DOHH2 (cell line): Measurements from ENCODE around the gene CFHR5.
"Not testable (repeated sequence)": the region's sequence is repeated elsewhere in the genome, so short reads cannot be mapped to it uniquely, and the experiment has no call there.

ENCODE experiments used
- H3F3A ChIP-seq: fragments of 200-600 bp; sonication (generic), shearing (Covaris generic); 2 replicates; pipeline ENCODE4 v1.6.0; 2016; ENCODE audit warnings: antibody characterized with exemption, mild to moderate bottlenecking; ENCODE audit not compliant: control insufficient read depth, insufficient read depth
- H3K27ac ChIP-seq: fragments of 200-600 bp; sonication (generic); 2 replicates; pipeline ENCODE4 v1.5.1; 2014; ENCODE audit warnings: low read depth, mild to moderate bottlenecking, low read length, moderate library complexity
- H3K27me3 ChIP-seq: fragments of 200-600 bp; sonication (generic); 2 replicates; pipeline ENCODE4 v1.6.1; 2014; ENCODE audit warnings: mild to moderate bottlenecking, low read length, mixed read lengths; ENCODE audit not compliant: control insufficient read depth
- H3K36me3 ChIP-seq: fragments of 200-600 bp; sonication (generic); 2 replicates; pipeline ENCODE4 v1.6.1; 2014; ENCODE audit warnings: mild to moderate bottlenecking, low read length, moderate library complexity, mixed read lengths; ENCODE audit not compliant: control insufficient read depth
- H3K4me1 ChIP-seq: fragments of 200-600 bp; sonication (generic); 2 replicates; pipeline ENCODE4 v1.6.1; 2014; ENCODE audit warnings: mild to moderate bottlenecking, low read length, mixed read lengths; ENCODE audit not compliant: control insufficient read depth
- H3K4me2 ChIP-seq: fragments of 200-600 bp; sonication (generic); 2 replicates; pipeline ENCODE4 v1.6.0; 2014; ENCODE audit warnings: mild to moderate bottlenecking, low read length, moderate library complexity
- H3K4me3 ChIP-seq: fragments of 200-600 bp; sonication (generic); 2 replicates; pipeline ENCODE4 v1.5.1; 2014; ENCODE audit warnings: mild to moderate bottlenecking, low read length, mixed read lengths
- H3K79me2 ChIP-seq: fragments of 200-600 bp; sonication (generic); 2 replicates; pipeline ENCODE4 v1.6.1; 2014; ENCODE audit warnings: mild to moderate bottlenecking, low read length, mixed read lengths; ENCODE audit not compliant: control insufficient read depth
- H3K9me2 ChIP-seq: fragments of 200-600 bp; sonication (generic); replicated peaks from 2 replicates; pipeline ENCODE4 v1.6.1; 2014; ENCODE audit warnings: mild to moderate bottlenecking, low read length, mixed read lengths; ENCODE audit not compliant: control insufficient read depth
- H3K9me3 ChIP-seq: fragments of 200-600 bp; sonication (generic); 2 replicates; pipeline ENCODE4 v1.6.1; 2014; ENCODE audit warnings: antibody characterized with exemption, low read length, mixed read lengths; ENCODE audit not compliant: control insufficient read depth, insufficient read depth
- H4K20me1 ChIP-seq: fragments of 200-600 bp; sonication (generic); 2 replicates; pipeline ENCODE4 v1.6.0; 2014; ENCODE audit warnings: low read depth, mild to moderate bottlenecking, antibody characterized with exemption, low read length, moderate library complexity; ENCODE audit not compliant: control insufficient read depth, insufficient read depth
- CTCF ChIP-seq: fragments of 200-600 bp; sonication (generic); IDR thresholded peaks from one replicate; pipeline ENCODE4 v1.5.1; 2014; ENCODE audit warnings: antibody characterized with exemption, mild to moderate bottlenecking, low read depth, low read length; ENCODE audit not compliant: poor library complexity, severe bottlenecking
- EZH2phosphoT487 ChIP-seq: fragments of 200-600 bp; sonication (generic); IDR thresholded peaks from 2 replicates; pipeline ENCODE4 v1.6.1; 2017; ENCODE audit warnings: borderline replicate concordance, mild to moderate bottlenecking, antibody characterized with exemption, low read length, moderate library complexity, mixed read lengths

Gene CFHR5

GRCh38 chr1:197024460-197024859, 47.1 kb downstream of the CFHR5 start:
- Histone ChIP-seq H3K27me3 (no peaks in the 10 kb centered on the region), H3K4me3 (no peak overlapping the region), H4K20me1 (no peaks in the 10 kb centered on the region), H3K9me2 (no peaks in the 10 kb centered on the region), H3K9me3 (no peaks in the 10 kb centered on the region), H3K4me1 (no peaks in the 10 kb centered on the region), H3K36me3 (no peaks in the 10 kb centered on the region), H3K79me2 (no peaks in the 10 kb centered on the region), H3K4me2 (no peak overlapping the region), H3F3A (no peaks in the 10 kb centered on the region), H3K27ac (no peak overlapping the region)
- TF ChIP-seq EZH2phosphoT487: no peak

DNA sequence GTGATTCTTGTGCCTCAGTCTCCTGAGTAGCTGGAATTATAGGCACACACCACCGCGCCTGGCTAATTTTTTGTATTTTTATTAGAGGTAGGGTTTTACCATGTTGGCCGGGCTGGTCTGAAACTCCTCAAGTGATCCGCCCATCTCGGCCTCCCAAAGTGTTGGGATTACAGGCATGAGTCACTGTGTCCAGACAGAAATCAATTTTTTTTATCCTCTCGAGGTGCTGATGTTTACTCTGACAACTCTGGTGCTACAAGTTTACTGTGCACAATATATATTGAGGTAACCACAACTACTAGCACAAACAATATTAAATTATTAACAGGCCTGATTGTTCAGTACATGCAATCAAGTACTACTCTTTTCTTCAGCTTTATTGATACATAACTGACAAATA, 50.0 kb downstream of the CFHR5 start:
- no peak overlapping the region for H3K4me2 ChIP-seq
- no peak for TF ChIP-seq CTCF
- TF ChIP-seq EZH2phosphoT487: no peak

GRCh38 chr1:197029749-197030148, 52.4 kb downstream of the CFHR5 start:
- Histone ChIP-seq H3K36me3 (no peaks in the 10 kb centered on the region), H3K4me3 (no peak overlapping the region), H3K9me2 (no peaks in the 10 kb centered on the region), H3K27ac (no peak overlapping the region), H3F3A (no peaks in the 10 kb centered on the region), H4K20me1 (no peaks in the 10 kb centered on the region), H3K9me3 (no peaks in the 10 kb centered on the region), H3K4me2 (no peak overlapping the region), H3K27me3 (no peaks in the 10 kb centered on the region), H3K4me1 (no peaks in the 10 kb centered on the region), H3K79me2 (no peaks in the 10 kb centered on the region)
- TF ChIP-seq EZH2phosphoT487: no peak

More for the DNA sequence above, 50.0 kb downstream of the CFHR5 start:
- Histone ChIP-seq H3F3A (no peaks in the 10 kb centered on the region), H3K4me3 (no peak overlapping the region), H3K27ac (no peak overlapping the region), H3K9me2 (no peaks in the 10 kb centered on the region), H4K20me1 (no peaks in the 10 kb centered on the region), H3K36me3 (no peaks in the 10 kb centered on the region), H3K4me1 (no peaks in the 10 kb centered on the region), H3K79me2 (no peaks in the 10 kb centered on the region), H3K9me3 (no peaks in the 10 kb centered on the region), H3K27me3 (no peaks in the 10 kb centered on the region)

DNA sequence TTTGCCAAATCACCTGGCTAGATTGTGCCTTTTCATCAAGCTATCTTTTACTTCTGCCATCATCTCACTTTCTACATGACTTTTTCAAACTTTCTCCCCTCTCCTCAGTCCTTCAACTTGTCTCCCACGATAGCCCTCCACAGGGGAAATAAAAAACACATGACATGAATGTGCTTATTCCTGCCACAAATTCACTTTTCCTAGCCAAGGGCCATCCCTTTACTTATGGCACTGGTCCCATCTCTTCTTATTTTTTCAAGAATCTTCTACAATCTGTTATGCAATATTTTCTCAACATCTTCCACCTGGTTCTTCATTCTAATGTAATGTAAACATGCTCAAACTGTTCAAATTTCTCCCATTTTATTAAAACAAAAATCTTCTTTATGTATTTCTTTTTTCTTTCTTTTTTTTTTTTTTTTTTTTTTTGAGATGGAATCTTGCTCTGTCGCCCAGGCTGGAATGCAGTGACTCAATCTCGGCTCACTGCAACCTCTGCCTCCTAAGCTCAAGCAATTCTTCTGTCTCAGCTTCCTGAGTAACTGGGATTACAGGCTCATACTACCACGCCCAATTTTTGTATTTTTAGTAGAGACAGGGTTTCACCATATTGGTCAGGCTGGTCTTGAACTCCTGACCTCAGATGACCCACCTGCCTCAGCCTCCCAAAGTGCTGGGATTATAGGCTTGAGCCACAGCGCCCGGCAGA, 57.4 kb downstream of the CFHR5 start:
- not testable (repeated sequence) for H3K4me2 ChIP-seq, H3F3A ChIP-seq, H3K9me3 ChIP-seq, H3K79me2 ChIP-seq, H3K27ac ChIP-seq, H3K9me2 ChIP-seq, H3K27me3 ChIP-seq, H3K4me1 ChIP-seq, H4K20me1 ChIP-seq, H3K36me3 ChIP-seq, H3K4me3 ChIP-seq

- Histone ChIP-seq H3K79me2 (no peaks in the 10 kb centered on the region), H4K20me1 (no peaks in the 10 kb centered on the region), H3K4me2 (no peak overlapping the region), H3F3A (no peaks in the 10 kb centered on the region), H3K27ac (no peak overlapping the region), H3K9me3 (no peaks in the 10 kb centered on the region), H3K27me3 (no peaks in the 10 kb centered on the region), H3K4me1 (no peaks in the 10 kb centered on the region), H3K36me3 (no peaks in the 10 kb centered on the region), H3K4me3 (no peak overlapping the region), H3K9me2 (no peaks in the 10 kb centered on the region)
- no peak for TF ChIP-seq CTCF
- TF ChIP-seq EZH2phosphoT487: no peak
Observed at GRCh38 chr1:197036861-197037260, 59.5 kb downstream of the CFHR5 start.
